PC-3 (cell line): Measurements from ENCODE around the gene TMPRSS3.

ENCODE experiments used
- EZH2phosphoT487 ChIP-seq: fragments of 300-600 bp; sonication (generic); IDR thresholded peaks from 2 replicates; pipeline ENCODE4 v1.6.1; 2018; ENCODE audit warnings: mild to moderate bottlenecking, antibody characterized with exemption, low read length, borderline replicate concordance
- TF ChIP-seq, protein P1 (sequence below): fragments of 300-600 bp; sonication (generic); conservative IDR thresholded peaks from 2 replicates; pipeline ENCODE4 v1.5.1; 2017; ENCODE audit warnings: antibody characterized with exemption, low read depth, mild to moderate bottlenecking, low read length

- no peak for TF ChIP-seq EZH2phosphoT487
- TF ChIP-seq, protein P1, sequence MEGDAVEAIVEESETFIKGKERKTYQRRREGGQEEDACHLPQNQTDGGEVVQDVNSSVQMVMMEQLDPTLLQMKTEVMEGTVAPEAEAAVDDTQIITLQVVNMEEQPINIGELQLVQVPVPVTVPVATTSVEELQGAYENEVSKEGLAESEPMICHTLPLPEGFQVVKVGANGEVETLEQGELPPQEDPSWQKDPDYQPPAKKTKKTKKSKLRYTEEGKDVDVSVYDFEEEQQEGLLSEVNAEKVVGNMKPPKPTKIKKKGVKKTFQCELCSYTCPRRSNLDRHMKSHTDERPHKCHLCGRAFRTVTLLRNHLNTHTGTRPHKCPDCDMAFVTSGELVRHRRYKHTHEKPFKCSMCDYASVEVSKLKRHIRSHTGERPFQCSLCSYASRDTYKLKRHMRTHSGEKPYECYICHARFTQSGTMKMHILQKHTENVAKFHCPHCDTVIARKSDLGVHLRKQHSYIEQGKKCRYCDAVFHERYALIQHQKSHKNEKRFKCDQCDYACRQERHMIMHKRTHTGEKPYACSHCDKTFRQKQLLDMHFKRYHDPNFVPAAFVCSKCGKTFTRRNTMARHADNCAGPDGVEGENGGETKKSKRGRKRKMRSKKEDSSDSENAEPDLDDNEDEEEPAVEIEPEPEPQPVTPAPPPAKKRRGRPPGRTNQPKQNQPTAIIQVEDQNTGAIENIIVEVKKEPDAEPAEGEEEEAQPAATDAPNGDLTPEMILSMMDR = no peak
These were observed 7.0 kb downstream of the TMPRSS3 start for GRCh38 chr21:42388740-42389448.
